ENCODE results near the gene THSD7A.
A peak's percentile ranks its signal among the peaks of the same experiment; 100 is the strongest.

THSD7A gene

DNA sequence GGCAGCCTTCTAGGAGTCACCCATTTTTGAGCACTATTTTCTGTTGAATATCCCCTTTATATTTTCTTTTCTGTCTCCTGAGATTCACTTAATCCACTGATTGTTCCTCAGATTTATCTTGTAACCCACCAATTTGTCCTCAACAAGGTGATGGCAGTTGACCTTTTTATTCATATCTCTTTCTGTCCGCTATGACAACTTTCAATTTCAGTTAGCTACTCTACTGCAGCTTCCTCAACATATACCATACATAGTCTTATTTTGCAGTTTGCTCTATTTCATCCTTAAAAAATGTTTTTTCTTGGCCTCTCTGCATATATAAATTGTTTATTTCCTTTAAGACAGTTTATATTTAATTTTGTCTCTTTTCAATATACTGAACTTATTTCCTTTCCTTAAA is 101.3 kb downstream of the THSD7A start:
- no peak for DNase-seq (ENCODE audit: low read depth)

DNA sequence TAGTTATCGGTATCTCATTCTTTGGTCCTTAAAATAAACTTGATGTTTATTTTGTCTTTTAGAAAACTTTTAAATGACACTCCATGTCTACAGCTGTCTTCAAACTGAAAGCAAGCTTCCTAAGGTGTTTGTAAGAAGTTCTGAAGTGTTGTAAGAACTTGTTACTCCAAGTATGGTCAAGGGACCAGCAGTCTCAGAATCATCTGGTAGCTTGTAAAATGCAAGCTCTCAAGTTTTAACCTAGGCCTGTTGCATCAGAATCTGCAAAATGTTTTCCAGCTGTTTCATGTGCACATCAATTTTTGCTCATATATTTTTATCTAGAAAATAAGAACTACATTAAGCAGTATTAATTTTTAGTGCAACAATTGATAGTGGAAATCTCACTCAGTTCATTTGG is 104.1 kb downstream of the THSD7A start:
- DNase-seq (ENCODE audit: low read depth) = no peak
- H3K4me3 ChIP-seq (ENCODE audit: low read depth, low read length) = no peak overlapping the region
- TF ChIP-seq, protein P1, sequence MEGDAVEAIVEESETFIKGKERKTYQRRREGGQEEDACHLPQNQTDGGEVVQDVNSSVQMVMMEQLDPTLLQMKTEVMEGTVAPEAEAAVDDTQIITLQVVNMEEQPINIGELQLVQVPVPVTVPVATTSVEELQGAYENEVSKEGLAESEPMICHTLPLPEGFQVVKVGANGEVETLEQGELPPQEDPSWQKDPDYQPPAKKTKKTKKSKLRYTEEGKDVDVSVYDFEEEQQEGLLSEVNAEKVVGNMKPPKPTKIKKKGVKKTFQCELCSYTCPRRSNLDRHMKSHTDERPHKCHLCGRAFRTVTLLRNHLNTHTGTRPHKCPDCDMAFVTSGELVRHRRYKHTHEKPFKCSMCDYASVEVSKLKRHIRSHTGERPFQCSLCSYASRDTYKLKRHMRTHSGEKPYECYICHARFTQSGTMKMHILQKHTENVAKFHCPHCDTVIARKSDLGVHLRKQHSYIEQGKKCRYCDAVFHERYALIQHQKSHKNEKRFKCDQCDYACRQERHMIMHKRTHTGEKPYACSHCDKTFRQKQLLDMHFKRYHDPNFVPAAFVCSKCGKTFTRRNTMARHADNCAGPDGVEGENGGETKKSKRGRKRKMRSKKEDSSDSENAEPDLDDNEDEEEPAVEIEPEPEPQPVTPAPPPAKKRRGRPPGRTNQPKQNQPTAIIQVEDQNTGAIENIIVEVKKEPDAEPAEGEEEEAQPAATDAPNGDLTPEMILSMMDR (IDR thresholded peaks at IDR 0.05; ENCODE audit: control insufficient read depth, extremely low read depth, insufficient read depth) = no peak

More for the DNA sequence above, 101.3 kb downstream of the THSD7A start:
- TF ChIP-seq, protein P1 (IDR thresholded peaks at IDR 0.05; ENCODE audit: control insufficient read depth, extremely low read depth, insufficient read depth) = no peak
- no peak overlapping the region for H3K4me3 ChIP-seq (ENCODE audit: low read depth, low read length)

DNA sequence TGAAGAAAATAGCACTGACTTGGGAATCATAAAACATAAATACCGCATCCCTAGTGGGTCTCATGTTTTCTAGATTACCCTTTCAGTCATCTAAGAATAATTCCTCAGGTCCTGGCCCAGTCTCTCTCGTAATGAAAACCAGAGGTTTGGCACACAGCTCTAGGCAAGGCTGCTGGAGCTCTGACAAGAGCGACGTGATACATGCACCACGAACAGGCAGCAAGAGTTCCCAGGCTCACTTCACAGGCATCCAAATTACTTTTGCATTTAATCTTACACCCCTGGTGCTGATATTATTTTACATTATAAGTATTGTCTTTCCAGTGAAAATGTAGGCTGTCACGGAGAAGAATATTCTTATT is 105.2 kb downstream of the THSD7A start:
- no peak overlapping the region for H3K4me3 ChIP-seq (ENCODE audit: low read depth, low read length)
- DNase-seq (ENCODE audit: low read depth) = no peak
- TF ChIP-seq, protein P1 (IDR thresholded peaks at IDR 0.05; ENCODE audit: control insufficient read depth, extremely low read depth, insufficient read depth) = no peak

DNA sequence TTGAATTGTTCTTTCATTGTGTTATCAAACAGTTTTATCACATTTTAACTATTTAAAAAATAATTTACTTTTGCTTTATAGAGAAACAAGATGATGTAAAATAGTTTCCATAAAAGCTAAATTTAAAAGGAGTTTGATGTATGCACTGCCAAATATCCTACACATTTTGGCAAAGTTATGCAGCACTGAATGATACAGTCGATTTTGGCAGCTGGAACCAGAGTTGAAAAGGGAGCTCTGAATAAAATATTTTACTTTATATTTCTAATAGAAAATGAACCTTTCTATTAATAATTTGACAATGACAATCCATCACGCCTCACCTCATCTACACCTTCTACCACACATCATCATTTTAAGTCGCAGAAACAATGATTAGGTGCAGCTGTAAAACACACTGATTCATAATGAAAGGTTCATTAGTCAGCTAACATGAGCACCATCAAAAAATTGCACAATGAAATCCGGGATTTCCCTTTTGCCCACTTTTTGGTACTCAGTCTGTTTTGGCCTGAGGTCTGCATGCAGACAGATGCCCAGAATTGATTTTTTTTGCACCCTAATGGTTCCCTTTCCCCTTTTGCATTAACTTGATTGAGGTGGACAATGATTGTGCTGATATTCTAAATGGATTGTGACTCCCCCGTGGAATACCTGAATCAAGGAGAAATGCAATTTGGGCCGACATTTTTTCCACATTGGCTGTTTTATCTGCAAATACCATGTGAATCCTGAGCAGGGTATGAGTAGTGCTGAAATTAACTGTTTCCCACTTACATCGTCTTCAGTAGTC is 105.8 kb downstream of the THSD7A start:
- DNase-seq (ENCODE audit: low read depth) = no peak
- H3K4me3 ChIP-seq (ENCODE audit: low read depth, low read length) = no peak overlapping the region
- TF ChIP-seq, protein P1 (IDR thresholded peaks at IDR 0.05; ENCODE audit: control insufficient read depth, extremely low read depth, insufficient read depth) = no peak

DNA sequence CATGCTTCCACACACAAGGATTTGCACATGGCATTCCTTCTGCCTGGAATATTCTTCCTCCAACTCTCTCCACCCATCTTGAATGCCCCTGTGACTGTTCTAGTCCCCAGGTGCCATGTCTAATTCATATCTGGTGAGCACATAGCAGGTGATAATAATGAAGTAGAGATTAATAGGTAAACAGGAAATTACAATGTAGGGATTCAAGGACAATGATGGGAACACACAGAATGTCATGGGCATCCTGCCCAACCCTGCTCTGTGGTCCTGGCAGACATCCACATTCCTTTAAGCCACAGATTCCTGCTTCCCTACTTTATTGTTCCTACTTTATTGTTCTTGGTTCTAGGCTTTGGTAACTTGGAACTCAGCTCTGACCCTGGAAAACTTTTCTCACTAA is 115.8 kb downstream of the THSD7A start:
- DNase-seq (ENCODE audit: low read depth) = peak; percentile 67
- TF ChIP-seq, protein P1 (IDR thresholded peaks at IDR 0.05; ENCODE audit: control insufficient read depth, extremely low read depth, insufficient read depth) = no peak
- no peak overlapping the region for H3K4me3 ChIP-seq (ENCODE audit: low read depth, low read length)

DNA sequence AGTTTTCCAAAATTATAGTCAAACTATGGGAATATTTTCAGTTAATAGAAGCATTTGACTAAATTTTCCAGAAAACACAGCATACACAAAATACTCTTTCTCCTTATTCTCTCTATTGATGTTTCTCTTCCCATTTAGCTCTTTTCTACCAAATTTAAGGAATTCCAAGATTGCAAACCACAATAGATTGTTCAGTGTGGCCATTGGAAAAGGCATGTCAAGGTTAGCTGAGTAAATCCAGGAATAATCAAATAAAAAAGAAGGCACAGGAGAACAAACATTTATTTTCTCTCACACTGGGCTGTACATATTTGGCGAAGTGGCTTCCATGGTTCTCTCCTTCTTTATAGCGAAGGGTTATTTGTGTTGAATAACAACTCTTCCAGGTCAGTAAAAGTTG is 117.3 kb downstream of the THSD7A start:
- DNase-seq (ENCODE audit: low read depth) = peak; percentile 59
- H3K4me3 ChIP-seq (ENCODE audit: low read depth, low read length) = no peak overlapping the region

More for the DNA sequence above, 117.3 kb downstream of the THSD7A start:
- TF ChIP-seq, protein P1 (IDR thresholded peaks at IDR 0.05; ENCODE audit: control insufficient read depth, extremely low read depth, insufficient read depth) = no peak

Data from LNCaP clone FGC (cell line).